H9 (cell line): ENCODE results near the gene RTN1. TPM values are rescaled to one million over a fixed set of nuclear protein-coding genes. Genes with fewer than 3 reads are reported as not detected.

Source experiments
- DNase-seq: peaks from one replicate; pipeline ENCODE4 v3.0.0-alpha.2; 2017
- H2AFZ ChIP-seq: one replicate; pipeline ENCODE4 v1.6.1; 2013; ENCODE audit warnings: mild to moderate bottlenecking, low read length, control low read depth, moderate library complexity
- H2AK5ac ChIP-seq: 2 replicates; pipeline ENCODE4 v1.6.1; 2013; ENCODE audit warnings: low read length, control low read depth, mixed read lengths; ENCODE audit not compliant: insufficient read length
- H2BK120ac ChIP-seq: one replicate; pipeline ENCODE4 v1.6.1; 2013; ENCODE audit warnings: low read depth, mild to moderate bottlenecking, low read length, control low read depth, inconsistent platforms; ENCODE audit not compliant: poor library complexity, severe bottlenecking
- H2BK12ac ChIP-seq: 2 replicates; pipeline ENCODE4 v1.6.1; 2013; ENCODE audit warnings: low read length, control low read depth, mixed read lengths, low read depth; ENCODE audit not compliant: insufficient read length
- H2BK15ac ChIP-seq: 2 replicates; pipeline ENCODE4 v1.6.1; 2013; ENCODE audit warnings: low read depth, low read length, control low read depth
- H2BK20ac ChIP-seq: one replicate; pipeline ENCODE4 v1.6.1; 2013; ENCODE audit warnings: low read depth, mild to moderate bottlenecking, low read length, control low read depth, inconsistent platforms; ENCODE audit not compliant: poor library complexity, severe bottlenecking
- H2BK5ac ChIP-seq: 2 replicates; pipeline ENCODE4 v1.6.1; 2013; ENCODE audit warnings: low read length, control low read depth, mixed read lengths; ENCODE audit not compliant: insufficient read length
- H3K14ac ChIP-seq: 2 replicates; pipeline ENCODE4 v1.6.1; 2013; ENCODE audit warnings: low read length, control low read depth; ENCODE audit not compliant: insufficient read depth
- H3K18ac ChIP-seq: 2 replicates; pipeline ENCODE4 v1.6.1; 2013; ENCODE audit warnings: low read depth, mild to moderate bottlenecking, mixed read lengths, low read length, control low read depth; ENCODE audit not compliant: insufficient read length
- H3K23ac ChIP-seq: 2 replicates; pipeline ENCODE4 v1.6.1; 2013; ENCODE audit warnings: low read length, control low read depth, mixed read lengths, low read depth; ENCODE audit not compliant: insufficient read length
- H3K23me2 ChIP-seq: 2 replicates; pipeline ENCODE4 v1.6.1; 2013; ENCODE audit warnings: low read depth, mild to moderate bottlenecking, mixed read lengths, low read length, control low read depth; ENCODE audit not compliant: insufficient read length, poor library complexity, severe bottlenecking
- H3K27ac ChIP-seq: 2 replicates; pipeline ENCODE4 v1.5.1; 2013; ENCODE audit warnings: low read length, control low read depth, mixed read lengths, low read depth; ENCODE audit not compliant: insufficient read length
- H3K27me3 ChIP-seq: 2 replicates; pipeline ENCODE4 v1.6.1; 2013; ENCODE audit warnings: low read length, control low read depth, inconsistent platforms; ENCODE audit not compliant: insufficient read depth
- H3K4ac ChIP-seq: 2 replicates; pipeline ENCODE4 v1.6.1; 2013; ENCODE audit warnings: low read depth, mild to moderate bottlenecking, control low read depth, inconsistent platforms, low read length, moderate library complexity
- H3K4me1 ChIP-seq: 2 replicates; pipeline ENCODE4 v1.6.1; 2013; ENCODE audit warnings: low read length, control low read depth, inconsistent platforms; ENCODE audit not compliant: insufficient read depth
- H3K4me2 ChIP-seq: 2 replicates; pipeline ENCODE4 v1.6.1; 2013; ENCODE audit warnings: low read length, control low read depth, mixed read lengths; ENCODE audit not compliant: insufficient read length, insufficient read depth
- H3K56ac ChIP-seq: 2 replicates; pipeline ENCODE4 v1.6.1; 2013; ENCODE audit warnings: low read depth, mild to moderate bottlenecking, mixed read lengths, low read length, control low read depth; ENCODE audit not compliant: insufficient read length
- H3K79me1 ChIP-seq: 2 replicates; pipeline ENCODE4 v1.6.1; 2013; ENCODE audit warnings: low read depth, mild to moderate bottlenecking, moderate library complexity, low read length, control low read depth, inconsistent platforms; ENCODE audit not compliant: insufficient read depth, poor library complexity, severe bottlenecking
- H3K79me2 ChIP-seq: 2 replicates; pipeline ENCODE4 v1.6.1; 2013; ENCODE audit warnings: low read length, control low read depth, inconsistent platforms; ENCODE audit not compliant: insufficient read depth
- H3K9ac ChIP-seq: 2 replicates; pipeline ENCODE4 v1.6.1; 2013; ENCODE audit warnings: low read length, control low read depth, mixed read lengths; ENCODE audit not compliant: insufficient read length; ENCODE audit errors: extremely low read depth
- H3K9me3 ChIP-seq: one replicate; pipeline ENCODE4 v1.6.1; 2013; ENCODE audit warnings: low read depth, low read length, inconsistent platforms; ENCODE audit not compliant: control insufficient read depth
- H3T11ph ChIP-seq: one replicate; pipeline ENCODE4 v1.6.1; 2013; ENCODE audit warnings: mild to moderate bottlenecking, low read length, control low read depth, inconsistent platforms
- H4K20me1 ChIP-seq: one replicate; pipeline ENCODE4 v1.6.1; 2013; ENCODE audit not compliant: control insufficient read depth, insufficient read length, insufficient read depth
- H4K5ac ChIP-seq: 2 replicates; pipeline ENCODE4 v1.6.1; 2013; ENCODE audit warnings: low read depth, mild to moderate bottlenecking, mixed read lengths, low read length, control low read depth; ENCODE audit not compliant: insufficient read length
- H4K8ac ChIP-seq: replicated peaks from 2 replicates; pipeline ENCODE4 v1.6.1; 2013; ENCODE audit warnings: low read length, control low read depth, mixed read lengths, low read depth; ENCODE audit not compliant: insufficient read length
- H4K91ac ChIP-seq: 2 replicates; pipeline ENCODE4 v1.6.1; 2013; ENCODE audit warnings: low read depth, mild to moderate bottlenecking, moderate library complexity, mixed read lengths, low read length, control low read depth; ENCODE audit not compliant: insufficient read length
- H3K27ac Mint-ChIP-seq, 3 experiments: 2 replicates in 2 of 3; 3 replicates in 1 of 3; pipeline ENCODE4 v1.8.0; 2020 to 2021; ENCODE audit warnings: mixed read lengths in 3 of 3, mild to moderate bottlenecking in 1 of 3, moderate library complexity in 1 of 3
- H3K27me3 Mint-ChIP-seq: 2 replicates; pipeline ENCODE4 v1.8.0; 2021; ENCODE audit warnings: low read depth, mild to moderate bottlenecking, moderate library complexity, mixed read lengths
- H3K36me3 Mint-ChIP-seq, 3 experiments: 2 replicates in 2 of 3; 3 replicates in 1 of 3; pipeline ENCODE4 v1.8.0; 2020 to 2021; ENCODE audit warnings: low read depth in 3 of 3, mixed read lengths in 3 of 3; ENCODE audit not compliant: insufficient read depth in 1 of 3
- H3K4me1 Mint-ChIP-seq, 2 experiments: 2 replicates each; pipeline ENCODE4 v1.8.0; 2020; ENCODE audit warnings: mixed read lengths in 2 of 2
- H3K4me3 Mint-ChIP-seq, 2 experiments: 2 replicates in 1 of 2; 3 replicates in 1 of 2; pipeline ENCODE4 v1.8.0; 2020 to 2021; ENCODE audit warnings: mild to moderate bottlenecking in 2 of 2, mixed read lengths in 2 of 2, moderate library complexity in 1 of 2
- H3K9me3 Mint-ChIP-seq, 2 experiments: 2 replicates in 1 of 2; 3 replicates in 1 of 2; pipeline ENCODE4 v1.8.0; 2020; ENCODE audit warnings: mild to moderate bottlenecking in 2 of 2, mixed read lengths in 2 of 2, moderate library complexity in 1 of 2
- WGBS: extraction: QIAGEN DNeasy Blood & Tissue Kit; methylation state at CpG from one replicate; pipeline ENCODE4 v1.1.7; 2013; ENCODE audit warnings: missing lambda C conversion rate, low lambda C conversion rate, mixed read lengths; ENCODE audit not compliant: insufficient read length; ENCODE audit errors: extremely low coverage; 5-methylcytosine and 5-hydroxymethylcytosine counted together
- total RNA-seq: library from RNA; stranded (reverse); gene quantifications from 2 replicates; pipeline ENCODE4 v1.2.1, GENCODE V29; 2021
- TF ChIP-seq, protein P1 (sequence below): fragments of 200-600 bp; sonication (generic); conservative IDR thresholded peaks from 3 replicates; pipeline ENCODE4 v1.8.0; 2021; ENCODE audit warnings: antibody characterized with exemption, mild to moderate bottlenecking

RTN1 gene
- total RNA-seq, 1 experiment from 2014 or later, result 1.8 TPM

DNA sequence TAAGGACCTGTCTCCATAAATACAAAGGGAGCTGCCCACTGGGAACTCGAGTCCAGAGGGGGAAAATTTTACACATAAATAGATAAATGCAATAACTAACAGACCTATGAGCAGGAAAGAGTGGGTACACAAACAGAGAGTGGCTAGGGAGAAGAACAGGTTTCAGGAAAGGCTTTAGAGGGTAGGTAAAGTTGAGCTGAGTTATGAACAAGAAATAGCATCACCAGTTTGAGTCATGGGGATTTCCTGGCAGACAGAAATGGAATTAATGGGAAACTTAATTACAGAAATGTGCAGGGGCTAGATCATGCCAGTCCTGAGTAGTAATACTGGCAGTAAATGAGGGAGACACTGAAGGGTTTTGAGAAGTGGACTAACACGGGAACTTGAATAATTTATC lies 236.0 kb downstream of the RTN1 start:
- peaks cover 12% of the 10 kb centered on the region in 2 experiments for H3K4me1 Mint-ChIP-seq
- H3K27me3 Mint-ChIP-seq, result peaks cover 24% of the 10 kb centered on the region
- H2BK5ac ChIP-seq, result no peak overlapping the region
- no peak overlapping the region for H3T11ph ChIP-seq
- no peak overlapping the region for H3K27ac ChIP-seq
- H3K4me1 ChIP-seq, result no peaks in the 10 kb centered on the region
- H2BK120ac ChIP-seq, result no peak overlapping the region
- H3K27me3 ChIP-seq, result no peaks in the 10 kb centered on the region; the same call in 1 of the 2 replicates
- H3K4ac ChIP-seq, result no peak overlapping the region
- no peak overlapping the region for H2BK15ac ChIP-seq
- no peak for DNase-seq
- no peak overlapping the region for H4K8ac ChIP-seq
- H3K36me3 Mint-ChIP-seq, result no peaks in the 10 kb centered on the region; a peak in 1 of 7 replicates
- H3K23me2 ChIP-seq, result no peaks in the 10 kb centered on the region
- no peak overlapping the region for H4K5ac ChIP-seq
- WGBS, result no CpG with 5 or more reads among the region's 2 CpGs
- no peak overlapping the region for H4K91ac ChIP-seq
- H3K27ac Mint-ChIP-seq, result no peak overlapping the region
- H2AK5ac ChIP-seq, result no peak overlapping the region
- H3K79me2 ChIP-seq, result no peaks in the 10 kb centered on the region
- H3K56ac ChIP-seq, result no peak overlapping the region
- H2AFZ ChIP-seq, result no peak overlapping the region
- no peaks in the 10 kb centered on the region for H3K79me1 ChIP-seq
- H3K9me3 Mint-ChIP-seq, result peaks cover 0 to 3% of the 10 kb centered on the region in 2 experiments; a peak in 3 of 5 replicates
- no peak overlapping the region for H3K9ac ChIP-seq
- H3K4me2 ChIP-seq, result no peak overlapping the region
- H3K18ac ChIP-seq, result no peak overlapping the region
- TF ChIP-seq, protein P1, sequence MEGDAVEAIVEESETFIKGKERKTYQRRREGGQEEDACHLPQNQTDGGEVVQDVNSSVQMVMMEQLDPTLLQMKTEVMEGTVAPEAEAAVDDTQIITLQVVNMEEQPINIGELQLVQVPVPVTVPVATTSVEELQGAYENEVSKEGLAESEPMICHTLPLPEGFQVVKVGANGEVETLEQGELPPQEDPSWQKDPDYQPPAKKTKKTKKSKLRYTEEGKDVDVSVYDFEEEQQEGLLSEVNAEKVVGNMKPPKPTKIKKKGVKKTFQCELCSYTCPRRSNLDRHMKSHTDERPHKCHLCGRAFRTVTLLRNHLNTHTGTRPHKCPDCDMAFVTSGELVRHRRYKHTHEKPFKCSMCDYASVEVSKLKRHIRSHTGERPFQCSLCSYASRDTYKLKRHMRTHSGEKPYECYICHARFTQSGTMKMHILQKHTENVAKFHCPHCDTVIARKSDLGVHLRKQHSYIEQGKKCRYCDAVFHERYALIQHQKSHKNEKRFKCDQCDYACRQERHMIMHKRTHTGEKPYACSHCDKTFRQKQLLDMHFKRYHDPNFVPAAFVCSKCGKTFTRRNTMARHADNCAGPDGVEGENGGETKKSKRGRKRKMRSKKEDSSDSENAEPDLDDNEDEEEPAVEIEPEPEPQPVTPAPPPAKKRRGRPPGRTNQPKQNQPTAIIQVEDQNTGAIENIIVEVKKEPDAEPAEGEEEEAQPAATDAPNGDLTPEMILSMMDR, result no peak
- H3K14ac ChIP-seq, result no peak overlapping the region
- H2BK20ac ChIP-seq, result no peak overlapping the region
- no peaks in the 10 kb centered on the region for H3K9me3 ChIP-seq
- no peak overlapping the region for H2BK12ac ChIP-seq
- H3K4me3 Mint-ChIP-seq, result no peak overlapping the region
- no peak overlapping the region for H3K23ac ChIP-seq
- H4K20me1 ChIP-seq, result no peaks in the 10 kb centered on the region
